Fibroblast of lung (primary cell): Measurements from ENCODE around the gene C10orf88. TPM values are rescaled to one million over a fixed set of nuclear protein-coding genes. Genes with fewer than 3 reads are reported as not detected.

Experiments used
- DNase-seq, 2 donors: peaks; one replicate each; pipeline versions ENCODE4 v3.0.0 to v3.0.0-alpha.2; 2010; ENCODE audit warnings: low read depth in 2 of 2
- H2AFZ ChIP-seq: 2 replicates; pipeline ENCODE4 v1.5.1; 2012; ENCODE audit warnings: low read length, control low read depth, inconsistent platforms
- H3K27ac ChIP-seq: 2 replicates; pipeline ENCODE4 v1.5.1; 2011; ENCODE audit warnings: low read length, control low read depth; ENCODE audit not compliant: insufficient read depth
- H3K27me3 ChIP-seq: 2 replicates; pipeline ENCODE4 v1.5.1; 2011; ENCODE audit warnings: mild to moderate bottlenecking, low read length; ENCODE audit not compliant: control insufficient read depth, insufficient read depth
- H3K36me3 ChIP-seq: 2 replicates; pipeline ENCODE4 v1.5.1; 2011; ENCODE audit warnings: low read length; ENCODE audit not compliant: control insufficient read depth, insufficient read depth
- H3K4me1 ChIP-seq: 2 replicates; pipeline ENCODE4 v1.5.1; 2011; ENCODE audit warnings: low read length; ENCODE audit not compliant: control insufficient read depth, insufficient read depth; ENCODE audit errors: extremely low read depth
- H3K4me2 ChIP-seq: 2 replicates; pipeline ENCODE4 v1.5.1; 2011; ENCODE audit warnings: low read length, control low read depth; ENCODE audit not compliant: insufficient read depth; ENCODE audit errors: extremely low read depth
- H3K4me3 ChIP-seq, 4 experiments: fragments of 200-600 bp in 1 of 4; sonication (generic) in 1 of 4; replicated peaks in 1 of 4; 2 replicates each; pipeline ENCODE4 v1.5.1; 2011 to 2016; ENCODE audit warnings: low read length in 4 of 4, low read depth in 3 of 4, mild to moderate bottlenecking in 3 of 4, control low read depth in 2 of 4, inconsistent platforms in 1 of 4, mixed read lengths in 1 of 4; ENCODE audit not compliant: insufficient read depth in 1 of 4; ENCODE audit errors: control extremely low read depth in 1 of 4
- H3K79me2 ChIP-seq: 2 replicates; pipeline ENCODE4 v1.5.1; 2012; ENCODE audit warnings: mild to moderate bottlenecking, low read length, inconsistent platforms; ENCODE audit not compliant: control insufficient read depth, insufficient read depth
- H3K9ac ChIP-seq: 2 replicates; pipeline ENCODE4 v1.5.1; 2011; ENCODE audit warnings: mild to moderate bottlenecking, low read length, control low read depth; ENCODE audit not compliant: insufficient read depth
- H3K9me3 ChIP-seq: 2 replicates; pipeline ENCODE4 v1.5.1; 2012; ENCODE audit warnings: low read depth, low read length; ENCODE audit not compliant: control insufficient read depth, insufficient read depth
- H4K20me1 ChIP-seq: 2 replicates; pipeline ENCODE4 v1.5.1; 2011; ENCODE audit warnings: low read length; ENCODE audit not compliant: control insufficient read depth, insufficient read depth; ENCODE audit errors: extremely low read depth
- EZH2 ChIP-seq: IDR thresholded peaks from 2 replicates; pipeline ENCODE4 v1.5.1; 2012; ENCODE audit warnings: low read length, control low read depth, mild to moderate bottlenecking; ENCODE audit errors: missing control alignments
- polyA plus RNA-seq, 2 donors: library from polyadenylated mRNA; depleted of rRNA in 1 of 2; stranded (reverse) in 1 of 2; unstranded in 1 of 2; fragments of >200 nt; gene quantifications; 2 replicates each; pipeline ENCODE4 v1.2.1, GENCODE V29; 2011 to 2012; ENCODE audit warnings: missing spikeins in 1 of 2
- total RNA-seq: library from RNA; depleted of rRNA; stranded (reverse); fragments of >200 nt; gene quantifications from 2 replicates; pipeline ENCODE4 v1.2.1, GENCODE V29; 2014
- TF ChIP-seq, protein P1 (sequence below), 2 donors: IDR thresholded peaks in 1 of 2; conservative IDR thresholded peaks in 1 of 2; 1 replicate in 1 of 2; 2 replicates in 1 of 2; pipeline ENCODE4 v1.5.1; 2011 to 2012; ENCODE audit warnings: low read length in 2 of 2, control low read depth in 1 of 2, inconsistent platforms in 1 of 2, low read depth in 1 of 2, mild to moderate bottlenecking in 1 of 2

Gene C10orf88
- total and polyA plus RNA-seq, 2 donors (not counting 1 experiment from before 2014, with no cell fraction given), result 9.2 to 25.1 TPM

DNA sequence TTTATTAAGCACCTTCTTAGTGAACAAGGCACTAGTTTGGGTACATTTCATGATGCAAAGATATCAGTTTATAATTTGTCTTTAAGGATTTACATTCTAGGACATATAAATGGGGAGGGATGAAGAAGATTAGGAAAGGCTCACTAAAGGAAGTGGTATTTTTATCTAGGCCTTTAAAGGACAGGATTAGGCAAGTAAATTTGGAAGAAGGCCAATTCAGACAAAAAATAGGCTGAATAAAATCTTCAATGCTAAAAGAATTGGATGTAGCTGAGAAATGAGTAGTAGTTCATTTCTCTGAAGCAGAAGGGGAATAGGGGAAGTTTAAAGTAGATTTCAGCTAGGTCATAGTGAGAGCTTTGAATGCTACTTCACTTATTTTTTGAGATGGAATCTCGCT lies 69.9 kb downstream of the C10orf88 start:
- H3K79me2 ChIP-seq, result peaks cover 1% of the 10 kb centered on the region
- H3K9ac ChIP-seq, result no peak overlapping the region
- H3K27me3 ChIP-seq, result no peaks in the 10 kb centered on the region
- no peak overlapping the region for H3K4me2 ChIP-seq
- no peak for TF ChIP-seq EZH2
- TF ChIP-seq, protein P1, sequence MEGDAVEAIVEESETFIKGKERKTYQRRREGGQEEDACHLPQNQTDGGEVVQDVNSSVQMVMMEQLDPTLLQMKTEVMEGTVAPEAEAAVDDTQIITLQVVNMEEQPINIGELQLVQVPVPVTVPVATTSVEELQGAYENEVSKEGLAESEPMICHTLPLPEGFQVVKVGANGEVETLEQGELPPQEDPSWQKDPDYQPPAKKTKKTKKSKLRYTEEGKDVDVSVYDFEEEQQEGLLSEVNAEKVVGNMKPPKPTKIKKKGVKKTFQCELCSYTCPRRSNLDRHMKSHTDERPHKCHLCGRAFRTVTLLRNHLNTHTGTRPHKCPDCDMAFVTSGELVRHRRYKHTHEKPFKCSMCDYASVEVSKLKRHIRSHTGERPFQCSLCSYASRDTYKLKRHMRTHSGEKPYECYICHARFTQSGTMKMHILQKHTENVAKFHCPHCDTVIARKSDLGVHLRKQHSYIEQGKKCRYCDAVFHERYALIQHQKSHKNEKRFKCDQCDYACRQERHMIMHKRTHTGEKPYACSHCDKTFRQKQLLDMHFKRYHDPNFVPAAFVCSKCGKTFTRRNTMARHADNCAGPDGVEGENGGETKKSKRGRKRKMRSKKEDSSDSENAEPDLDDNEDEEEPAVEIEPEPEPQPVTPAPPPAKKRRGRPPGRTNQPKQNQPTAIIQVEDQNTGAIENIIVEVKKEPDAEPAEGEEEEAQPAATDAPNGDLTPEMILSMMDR (conservative IDR thresholded peaks at IDR 0.05 in 1 of 2, IDR thresholded peaks at IDR 0.05 in 1 of 2; ENCODE audit: low read depth in 1 of 2, low read length in 2 of 2), result no peak
- H3K27ac ChIP-seq, result no peak overlapping the region
- H3K9me3 ChIP-seq, result no peaks in the 10 kb centered on the region
- H3K36me3 ChIP-seq, result no peaks in the 10 kb centered on the region
- no peak overlapping the region for H2AFZ ChIP-seq
- DNase-seq, result no peak
- H4K20me1 ChIP-seq, result no peaks in the 10 kb centered on the region
- no peak overlapping the region for H3K4me3 ChIP-seq
- no peaks in the 10 kb centered on the region for H3K4me1 ChIP-seq

DNA sequence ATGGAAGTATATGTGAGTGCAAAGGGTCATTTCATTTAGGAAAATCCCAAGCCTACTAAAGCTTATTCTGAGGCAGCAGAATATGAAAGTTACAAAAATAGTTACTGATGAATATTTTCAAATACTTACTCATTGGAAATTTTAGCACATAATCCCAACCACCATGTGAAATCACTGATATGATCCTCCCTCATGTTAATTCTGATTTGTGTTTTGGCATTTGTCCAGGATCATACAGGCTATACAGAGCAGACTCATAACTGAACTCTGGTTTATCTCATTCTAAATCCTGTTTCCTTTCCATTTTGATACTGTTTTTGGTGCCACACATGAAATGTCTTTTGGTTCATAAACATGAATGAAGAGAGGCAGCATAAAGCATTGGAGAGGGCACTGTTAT lies 71.3 kb downstream of the C10orf88 start:
- Histone ChIP-seq H3K4me3 (no peak overlapping the region), H3K27ac (no peak overlapping the region)

More for the DNA sequence above, 71.3 kb downstream of the C10orf88 start:
- no peaks in the 10 kb centered on the region for H3K4me1 ChIP-seq
- no peaks in the 10 kb centered on the region for H3K27me3 ChIP-seq
- TF ChIP-seq, protein P1 (conservative IDR thresholded peaks at IDR 0.05 in 1 of 2, IDR thresholded peaks at IDR 0.05 in 1 of 2; ENCODE audit: low read depth in 1 of 2, low read length in 2 of 2), result no peak
- TF ChIP-seq EZH2, result no peak
- no peaks in the 10 kb centered on the region for H3K9me3 ChIP-seq
- H3K9ac ChIP-seq, result no peak overlapping the region
- DNase-seq, result no peak
- no peak overlapping the region for H2AFZ ChIP-seq
- no peaks in the 10 kb centered on the region for H3K36me3 ChIP-seq
- H4K20me1 ChIP-seq, result no peaks in the 10 kb centered on the region
- peaks cover 12% of the 10 kb centered on the region for H3K79me2 ChIP-seq
- no peak overlapping the region for H3K4me2 ChIP-seq

Other genes starting within 250 kb of the C10orf88 start
- gene CUZD1, start 108.4 kb downstream of the C10orf88 start, total RNA-seq, result 0.50 and 0.51 TPM in 2 replicates
- 0.52 and 0.53 TPM in 2 replicates for gene CUZD1, start 108.4 kb downstream of the C10orf88 start, polyA plus RNA-seq
- gene FAM24B, start 74.6 kb downstream of the C10orf88 start, total RNA-seq, result 4.4 and 6.8 TPM in 2 replicates
- gene FAM24B, start 74.6 kb downstream of the C10orf88 start, polyA plus RNA-seq, result 3.9 and 4.9 TPM in 2 replicates
- not detected in 2 replicates for gene FAM24A, start 43.6 kb downstream of the C10orf88 start, total RNA-seq
- not detected in 2 replicates for gene FAM24A, start 43.6 kb downstream of the C10orf88 start, polyA plus RNA-seq
- 5.9 and 6.4 TPM in 2 replicates for gene PSTK, start 26.2 kb upstream of the C10orf88 start, total RNA-seq
- 5.1 and 5.3 TPM in 2 replicates for gene PSTK, start 26.2 kb upstream of the C10orf88 start, polyA plus RNA-seq
- gene IKZF5, start 54.6 kb upstream of the C10orf88 start, total RNA-seq, result 2.6 and 3.1 TPM in 2 replicates
- 8.9 and 12.5 TPM in 2 replicates for gene IKZF5, start 54.6 kb upstream of the C10orf88 start, polyA plus RNA-seq
- 4.9 and 5.6 TPM in 2 replicates for gene ACADSB, start 54.8 kb upstream of the C10orf88 start, total RNA-seq
- 11.1 and 11.3 TPM in 2 replicates for gene ACADSB, start 54.8 kb upstream of the C10orf88 start, polyA plus RNA-seq
- gene HMX3, start 181.7 kb upstream of the C10orf88 start, total RNA-seq, result not detected in 2 replicates
- not detected in 2 replicates for gene HMX3, start 181.7 kb upstream of the C10orf88 start, polyA plus RNA-seq
- not detected in 2 replicates for gene HMX2, start 193.9 kb upstream of the C10orf88 start, total RNA-seq
- not detected in 2 replicates for gene HMX2, start 193.9 kb upstream of the C10orf88 start, polyA plus RNA-seq
- 98.9 and 195 TPM in 2 replicates for gene BUB3, start 200.2 kb upstream of the C10orf88 start, total RNA-seq
- gene BUB3, start 200.2 kb upstream of the C10orf88 start, polyA plus RNA-seq, result 121 and 229 TPM in 2 replicates